ENCODE results near the gene CSNK2B. TPM values are rescaled to one million over a fixed set of nuclear protein-coding genes. Genes with fewer than 3 reads are reported as not detected.

The CSNK2B gene
- total and polyA plus RNA-seq, 9 of the 15 experiments (the other 6 are each of a cell fraction or from before 2014, with no cell fraction given) = 120 to 1,126 (median 529) TPM

DNA sequence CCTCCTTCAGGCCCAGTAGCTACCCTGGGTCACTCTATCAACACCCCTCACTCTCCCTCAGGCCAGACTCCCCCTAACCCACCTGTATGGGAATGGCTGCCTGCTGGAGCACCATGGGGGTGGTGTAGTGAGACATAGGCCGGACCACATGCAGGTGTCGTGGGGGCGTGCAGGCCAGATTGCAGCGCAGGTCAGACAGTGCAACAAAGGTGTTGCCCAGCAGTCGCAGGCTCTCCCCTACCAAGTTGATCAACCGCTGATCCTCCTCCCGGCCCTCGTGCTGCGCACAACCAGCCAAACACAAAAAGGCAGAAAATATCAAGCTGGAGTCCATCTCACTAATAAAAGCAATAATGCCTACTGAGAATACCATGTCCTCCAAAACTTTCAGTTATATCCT, 20.6 kb upstream of the CSNK2B start:
- CTCF ChIA-PET (ENCODE audit: low intra/inter-chr PET ratio) = no interaction called here
- FAIRE-seq (no peak), DNase-seq (ENCODE audit: extremely low read depth in 1 of 4, low spot score in 3 of 4) (no peak), ATAC-seq (no peak)
- H2AFZ ChIP-seq (ENCODE audit: low read depth, low read length) = no peak overlapping the region
- TF ChIP-seq RBFOX2 (IDR thresholded peaks at IDR 0.05; ENCODE audit: low read depth, low read length) = peak; percentile 42
- TF ChIP-seq, protein P1, sequence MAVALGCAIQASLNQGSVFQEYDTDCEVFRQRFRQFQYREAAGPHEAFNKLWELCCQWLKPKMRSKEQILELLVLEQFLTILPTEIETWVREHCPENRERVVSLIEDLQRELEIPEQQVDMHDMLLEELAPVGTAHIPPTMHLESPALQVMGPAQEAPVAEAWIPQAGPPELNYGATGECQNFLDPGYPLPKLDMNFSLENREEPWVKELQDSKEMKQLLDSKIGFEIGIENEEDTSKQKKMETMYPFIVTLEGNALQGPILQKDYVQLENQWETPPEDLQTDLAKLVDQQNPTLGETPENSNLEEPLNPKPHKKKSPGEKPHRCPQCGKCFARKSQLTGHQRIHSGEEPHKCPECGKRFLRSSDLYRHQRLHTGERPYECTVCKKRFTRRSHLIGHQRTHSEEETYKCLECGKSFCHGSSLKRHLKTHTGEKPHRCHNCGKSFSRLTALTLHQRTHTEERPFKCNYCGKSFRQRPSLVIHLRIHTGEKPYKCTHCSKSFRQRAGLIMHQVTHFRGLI (CRISPR knock-in tag; IDR thresholded peaks at IDR 0.05) = no peak
- TF ChIP-seq MAFF (IDR thresholded peaks at IDR 0.05; ENCODE audit: low read length) = no peak
- no peak for TF ChIP-seq CCNT2 (IDR thresholded peaks at IDR 0.05; ENCODE audit: borderline replicate concordance, extremely low read depth, insufficient read length, low read depth, low read length)
- no peak for TF ChIP-seq ELF4 (CRISPR knock-in tag; IDR thresholded peaks at IDR 0.05)
- no peak for TF ChIP-seq ZNF23 (CRISPR knock-in tag; IDR thresholded peaks at IDR 0.05)
- no peak for TF ChIP-seq ZKSCAN8 (CRISPR knock-in tag; IDR thresholded peaks at IDR 0.05)
- no peak for TF ChIP-seq YY1 (IDR thresholded peaks at IDR 0.05; ENCODE audit: borderline replicate concordance in 1 of 3, control insufficient read depth in 1 of 3, extremely low read depth in 1 of 3, insufficient read depth in 3 of 3, insufficient read length in 1 of 3, insufficient replicate concordance in 2 of 3, low read depth in 1 of 3, low read length in 2 of 3)
- TF ChIP-seq POLR2G (IDR thresholded peaks at IDR 0.05; ENCODE audit: low read depth, low read length) = peak; percentile 46; the same call in 1 of the 2 replicates
- TF ChIP-seq KDM2B (CRISPR knock-in tag; IDR thresholded peaks at IDR 0.05) = no peak
- TF ChIP-seq POLR2AphosphoS5 (IDR thresholded peaks at IDR 0.05; ENCODE audit: control insufficient read depth, insufficient read depth, low read depth, low read length) = peak; percentile 12; the same call in 1 of the 2 replicates
- TF ChIP-seq, protein P2, sequence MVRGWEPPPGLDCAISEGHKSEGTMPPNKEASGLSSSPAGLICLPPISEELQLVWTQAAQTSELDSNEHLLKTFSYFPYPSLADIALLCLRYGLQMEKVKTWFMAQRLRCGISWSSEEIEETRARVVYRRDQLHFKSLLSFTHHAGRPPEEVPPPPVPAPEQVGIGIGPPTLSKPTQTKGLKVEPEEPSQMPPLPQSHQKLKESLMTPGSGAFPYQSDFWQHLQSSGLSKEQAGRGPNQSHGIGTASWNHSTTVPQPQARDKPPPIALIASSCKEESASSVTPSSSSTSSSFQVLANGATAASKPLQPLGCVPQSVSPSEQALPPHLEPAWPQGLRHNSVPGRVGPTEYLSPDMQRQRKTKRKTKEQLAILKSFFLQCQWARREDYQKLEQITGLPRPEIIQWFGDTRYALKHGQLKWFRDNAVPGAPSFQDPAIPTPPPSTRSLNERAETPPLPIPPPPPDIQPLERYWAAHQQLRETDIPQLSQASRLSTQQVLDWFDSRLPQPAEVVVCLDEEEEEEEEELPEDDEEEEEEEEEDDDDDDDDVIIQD (CRISPR knock-in tag; IDR thresholded peaks at IDR 0.05) = no peak
- TF ChIP-seq LCOR (CRISPR knock-in tag; IDR thresholded peaks at IDR 0.05) = no peak
- TF ChIP-seq GABPB1 (CRISPR knock-in tag; IDR thresholded peaks at IDR 0.05) = no peak
- no peak overlapping the region for H3K27ac ChIP-seq (ENCODE audit: extremely low read depth, low read depth, low read length)
- intact Hi-C loops (cut with micrococcal nuclease) (no loop called here), in situ Hi-C loops (cut with MboI) (no loop called here)
- peaks cover 0 to 5% of the 10 kb centered on the region in 2 experiments; a peak in 1 of 5 replicates for H3K4me1 ChIP-seq (replicated peaks in 1 of 2; ENCODE audit: control insufficient read depth in 2 of 2, insufficient read depth in 2 of 2, low read length in 2 of 2)
- no peaks in the 10 kb centered on the region for H3K9me3 ChIP-seq (replicated peaks; ENCODE audit: control insufficient read depth, insufficient read depth, low read depth, low read length)
- H3K9ac ChIP-seq (ENCODE audit: insufficient read depth in 1 of 2, low read depth in 2 of 2, low read length in 2 of 2) = peak overlapping the region in 1 of 2 experiments; percentile 11; a peak in 1 of 4 replicates
- POLR2A ChIA-PET = interaction anchor here (0.6 to 11.9 kb wide), 7 partner anchors 7 to 107 kb away, joined by 3 to 190 read pairs (median 4); partner anchors contain the start of genes APOM and BAG6
- WGBS (ENCODE audit: insufficient coverage, low coverage, missing lambda C conversion rate) = 92% methylated on average over 9 of the region's 9 CpGs
- peaks cover 95% of the 10 kb centered on the region for H3K36me3 ChIP-seq (ENCODE audit: control insufficient read depth, insufficient read depth, low read length)
- no peaks in the 10 kb centered on the region for H3K9me1 ChIP-seq (ENCODE audit: control insufficient read depth, insufficient read depth, low read length)
- no peaks in the 10 kb centered on the region for H3K27me3 ChIP-seq (ENCODE audit: control insufficient read depth in 2 of 2, insufficient read depth in 2 of 2, low read length in 2 of 2)
- no peaks in the 10 kb centered on the region for H4K20me1 ChIP-seq (replicated peaks; ENCODE audit: control insufficient read depth, insufficient read depth, low read length)
- no peak overlapping the region for H3K4me3 ChIP-seq
- no TSS peak for BruUV-seq (replicated peaks)
- no peak overlapping the region for H3K4me2 ChIP-seq (ENCODE audit: insufficient read depth, low read length)
- peaks cover 20% of the 10 kb centered on the region for H3K79me2 ChIP-seq (ENCODE audit: control insufficient read depth, insufficient read depth, low read length)
